GM13976 (cell line): ENCODE data around the gene CREM.

Experiments used
- DNase-seq: peaks from one replicate; pipeline ENCODE4 v3.0.0; 2012; ENCODE audit warnings: low spot score
- in situ Hi-C: fragments of 300-500 bp; cut with MboI; formaldehyde crosslinking; loops from one replicate; pipeline ENCODE4 v1.12.0; 2022; ENCODE audit warnings: low sequenced_read_pairs, mixed read lengths, inconsistent platforms; ENCODE audit not compliant: unreplicated experiment
- TF ChIP-seq, protein P1 (sequence below): IDR thresholded peaks from 2 replicates; pipeline ENCODE4 v1.5.1; 2012; ENCODE audit warnings: borderline replicate concordance, mild to moderate bottlenecking; ENCODE audit not compliant: insufficient read depth; ENCODE audit errors: extremely low read depth, missing control alignments, control extremely low read depth

Gene CREM

DNA sequence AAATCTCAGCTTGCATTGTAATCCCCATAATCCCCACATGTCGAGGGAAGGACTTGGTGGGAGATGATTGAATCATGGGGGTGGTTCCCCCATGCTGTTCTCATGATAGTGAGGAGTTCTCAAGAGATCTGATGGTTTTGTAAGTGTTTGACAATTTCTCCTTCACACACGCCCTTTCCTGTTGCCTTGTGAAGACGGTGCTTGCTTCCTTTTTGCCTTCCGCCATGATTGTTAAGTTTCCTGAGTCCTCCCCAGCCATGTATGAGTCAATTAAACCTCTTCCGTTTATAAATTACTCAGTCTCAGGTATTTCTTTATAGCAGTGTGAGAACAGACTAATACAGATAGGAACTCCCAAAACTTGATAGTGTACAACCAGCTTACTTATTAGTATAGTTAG, 98.6 kb downstream of the CREM start:
- DNase-seq = no peak
- in situ Hi-C loops = no loop called here
- TF ChIP-seq, protein P1, sequence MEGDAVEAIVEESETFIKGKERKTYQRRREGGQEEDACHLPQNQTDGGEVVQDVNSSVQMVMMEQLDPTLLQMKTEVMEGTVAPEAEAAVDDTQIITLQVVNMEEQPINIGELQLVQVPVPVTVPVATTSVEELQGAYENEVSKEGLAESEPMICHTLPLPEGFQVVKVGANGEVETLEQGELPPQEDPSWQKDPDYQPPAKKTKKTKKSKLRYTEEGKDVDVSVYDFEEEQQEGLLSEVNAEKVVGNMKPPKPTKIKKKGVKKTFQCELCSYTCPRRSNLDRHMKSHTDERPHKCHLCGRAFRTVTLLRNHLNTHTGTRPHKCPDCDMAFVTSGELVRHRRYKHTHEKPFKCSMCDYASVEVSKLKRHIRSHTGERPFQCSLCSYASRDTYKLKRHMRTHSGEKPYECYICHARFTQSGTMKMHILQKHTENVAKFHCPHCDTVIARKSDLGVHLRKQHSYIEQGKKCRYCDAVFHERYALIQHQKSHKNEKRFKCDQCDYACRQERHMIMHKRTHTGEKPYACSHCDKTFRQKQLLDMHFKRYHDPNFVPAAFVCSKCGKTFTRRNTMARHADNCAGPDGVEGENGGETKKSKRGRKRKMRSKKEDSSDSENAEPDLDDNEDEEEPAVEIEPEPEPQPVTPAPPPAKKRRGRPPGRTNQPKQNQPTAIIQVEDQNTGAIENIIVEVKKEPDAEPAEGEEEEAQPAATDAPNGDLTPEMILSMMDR = no peak

GRCh38 chr10:35226507-35226906, 99.9 kb downstream of the CREM start:
- in situ Hi-C loops = no loop called here
- DNase-seq = no peak
- TF ChIP-seq, protein P1 = no peak

DNA sequence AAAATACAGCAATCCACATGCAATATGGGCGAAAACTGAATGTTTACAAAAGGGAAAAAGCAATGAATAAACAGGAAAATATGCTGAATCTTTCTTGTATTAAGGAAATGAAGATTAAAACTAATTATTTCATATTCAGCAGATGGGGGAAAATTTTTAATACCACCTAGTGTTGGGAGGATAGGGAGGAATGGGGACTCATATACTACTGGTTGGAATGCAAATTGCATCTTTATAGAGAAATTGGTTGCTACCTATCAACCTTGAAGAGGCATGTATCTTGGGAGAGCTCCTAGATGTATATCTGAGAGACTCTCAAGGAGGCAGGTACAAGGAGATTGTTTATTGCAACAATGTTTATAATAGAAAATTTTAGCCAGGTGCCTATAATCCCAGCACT, 101.4 kb downstream of the CREM start:
- TF ChIP-seq, protein P1 = no peak
- in situ Hi-C loops = no loop called here
- no peak for DNase-seq

DNA sequence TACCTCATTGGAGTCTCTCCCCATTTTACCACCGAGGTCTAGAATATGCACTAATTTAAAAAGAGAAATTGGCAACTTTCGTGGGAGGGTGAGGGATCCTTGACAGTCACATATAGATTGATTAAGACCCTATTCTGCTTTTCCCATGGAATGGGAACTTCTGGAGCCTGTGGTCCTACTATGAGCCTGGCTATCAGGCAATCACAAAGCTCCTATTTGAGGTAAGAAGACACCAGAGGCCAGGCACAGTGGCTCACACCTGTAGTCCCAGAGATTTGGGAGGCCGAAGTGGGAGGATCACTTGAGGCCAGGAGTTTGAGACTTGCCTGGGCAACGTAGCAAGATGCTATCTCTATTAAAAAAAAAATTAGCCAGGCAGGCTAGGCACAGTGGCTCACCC, 105.0 kb downstream of the CREM start:
- in situ Hi-C loops = no loop called here
- DNase-seq = no peak
- TF ChIP-seq, protein P1 = no peak

GRCh38 chr10:35232527-35232926, 105.9 kb downstream of the CREM start:
- DNase-seq = no peak
- in situ Hi-C loops = no loop called here
- TF ChIP-seq, protein P1 = no peak

- no peak for DNase-seq
- in situ Hi-C loops = no loop called here
- TF ChIP-seq, protein P1 = no peak
Observed at GRCh38 chr10:35234073-35234472, 107.4 kb downstream of the CREM start.

GRCh38 chr10:35236739-35237138, 110.1 kb downstream of the CREM start:
- in situ Hi-C loops = no loop called here
- TF ChIP-seq, protein P1 = no peak

More at GRCh38 chr10:35236739-35237138, 110.1 kb downstream of the CREM start:
- DNase-seq = no peak
